Measurements from ENCODE around the gene PRPH. TPM values are rescaled to one million over a fixed set of nuclear protein-coding genes. Genes with fewer than 3 reads are reported as not detected.
"Not testable (repeated sequence)": the region's sequence is repeated elsewhere in the genome, so short reads cannot be mapped to it uniquely, and the experiment has no call there.

PRPH gene
- total and polyA plus RNA-seq, 4 experiments from 2014 or later: 0.39 to 0.87 TPM; not detected in 2

DNA sequence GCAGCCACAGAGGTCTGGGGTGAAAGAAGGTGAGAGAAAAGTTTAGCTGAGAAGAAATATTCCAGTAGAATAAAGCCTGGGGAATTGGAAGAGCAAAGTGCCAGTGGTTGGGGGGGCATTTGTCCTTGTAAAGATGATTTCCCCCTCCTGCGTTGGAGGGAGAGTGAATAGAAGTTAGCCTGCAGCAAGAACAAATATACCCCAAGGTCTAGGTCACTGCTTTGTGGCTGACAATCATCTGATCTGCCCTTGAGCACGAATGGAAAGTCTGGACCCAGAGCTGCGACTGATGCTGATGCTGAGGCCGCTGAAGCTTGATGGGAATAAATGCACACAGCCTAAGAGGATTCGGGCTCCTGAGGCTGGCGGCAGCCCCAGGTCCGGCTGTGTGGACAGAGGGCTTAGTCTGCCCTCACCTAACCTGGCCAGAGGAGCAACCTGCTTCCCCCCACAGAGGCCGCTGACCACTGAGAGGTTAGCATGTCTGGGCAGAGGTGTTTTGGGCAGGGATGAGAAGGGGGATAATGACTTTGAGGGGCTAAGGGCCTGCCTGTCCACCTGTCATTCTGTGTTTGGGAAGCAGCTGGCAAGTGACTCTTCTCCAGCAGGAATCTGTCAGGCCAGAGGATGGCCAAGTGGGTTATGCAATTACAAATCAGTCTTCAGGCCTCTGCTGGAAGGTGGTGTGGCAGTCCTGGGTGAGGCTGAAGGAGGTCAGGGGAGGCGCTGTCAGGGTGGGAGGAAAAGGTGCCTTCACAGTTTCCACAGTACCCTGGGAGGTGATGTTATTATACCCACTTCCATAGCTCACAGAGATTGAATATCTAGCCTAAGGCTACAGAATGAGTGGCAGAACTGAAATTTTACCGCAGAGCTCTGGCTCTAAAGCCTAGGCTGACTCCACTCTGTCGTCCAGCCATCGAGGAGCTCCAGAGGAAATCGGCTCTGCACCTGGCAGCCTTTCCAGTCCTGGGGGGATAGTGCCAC, 18.4 kb upstream of the PRPH start:
- Mint-ChIP-seq H3K4me3 (no peak overlapping the region), H3K27ac (no peak overlapping the region), H3K4me1 (no peaks in the 10 kb centered on the region), H3K36me3 (peaks cover 8 to 18% of the 10 kb centered on the region in 2 donors), H3K27me3 (peaks cover 0 to 3% of the 10 kb centered on the region in 2 donors), H3K9me3 (no peaks in the 10 kb centered on the region)
- DNase-seq: no peak
- H3K4me1 ChIP-seq (ENCODE audit: insufficient read depth, low read length): no peaks in the 10 kb centered on the region
- H3K4me3 ChIP-seq (ENCODE audit: low read length in 2 of 2): no peak overlapping the region
- no peak overlapping the region for H3K27ac ChIP-seq (ENCODE audit: low read depth, low read length)
- peaks cover 17% of the 10 kb centered on the region for H3K36me3 ChIP-seq (ENCODE audit: insufficient read depth, low read length)
- no peaks in the 10 kb centered on the region for H3K9me3 ChIP-seq (ENCODE audit: control insufficient read depth in 1 of 2, low read length in 2 of 2)
- intact Hi-C loops (cut with micrococcal nuclease): no loop called here
- H3K27me3 ChIP-seq (ENCODE audit: insufficient read depth, low read length): no peaks in the 10 kb centered on the region
- CTCF ChIA-PET (ENCODE audit: partially characterized antibody): interaction anchor here (1.0 to 1.3 kb wide), 2 partner anchors 12 to 14 kb away, joined by 3 to 7 read pairs; no protein-coding TSS in a partner anchor
- POLR2A ChIA-PET (ENCODE audit: partially characterized antibody): interaction anchor here (0.5 kb wide), 1 partner anchor 172 kb away, joined by 3 read pairs; no protein-coding TSS in a partner anchor

- POLR2A ChIA-PET (ENCODE audit: partially characterized antibody): interaction anchor here (0.5 kb wide), 1 partner anchor 171 kb away, joined by 3 read pairs; no protein-coding TSS in a partner anchor
- intact Hi-C loops (cut with micrococcal nuclease): no loop called here
- H3K9me3 Mint-ChIP-seq: no peaks in the 10 kb centered on the region
These were observed 17.5 kb upstream of the PRPH start for GRCh38 chr12:49277466-49277865.

GRCh38 chr12:49279706-49280159, 15.2 kb upstream of the PRPH start:
- intact Hi-C loops (cut with micrococcal nuclease): no loop called here
- no peaks in the 10 kb centered on the region for H3K36me3 ChIP-seq (ENCODE audit: insufficient read depth, low read length)
- H3K27ac ChIP-seq (ENCODE audit: low read depth, low read length): no peak overlapping the region
- ChIA-PET POLR2A (ENCODE audit: partially characterized antibody) (no interaction called here), CTCF (ENCODE audit: partially characterized antibody) (interaction anchor here (2.5 kb wide), 1 partner anchor 10 kb away, joined by 10 read pairs; no protein-coding TSS in a partner anchor)
- no peaks in the 10 kb centered on the region for H3K4me1 Mint-ChIP-seq
- H3K9me3 Mint-ChIP-seq: no peaks in the 10 kb centered on the region
- no peak for DNase-seq
- no peaks in the 10 kb centered on the region for H3K36me3 Mint-ChIP-seq
- H3K4me3 Mint-ChIP-seq: no peak overlapping the region
- H3K27me3 Mint-ChIP-seq: peaks cover 5 to 12% of the 10 kb centered on the region in 2 donors
- H3K9me3 ChIP-seq (ENCODE audit: control insufficient read depth in 1 of 2, low read length in 2 of 2): no peaks in the 10 kb centered on the region
- H3K27ac Mint-ChIP-seq: no peak overlapping the region
- no peaks in the 10 kb centered on the region for H3K27me3 ChIP-seq (ENCODE audit: insufficient read depth, low read length)
- no peaks in the 10 kb centered on the region for H3K4me1 ChIP-seq (ENCODE audit: insufficient read depth, low read length)
- H3K4me3 ChIP-seq (ENCODE audit: low read length in 2 of 2): no peak overlapping the region

More at GRCh38 chr12:49277466-49277865, 17.5 kb upstream of the PRPH start:
- no peak for DNase-seq
- H3K4me3 Mint-ChIP-seq: no peak overlapping the region
- H3K27me3 Mint-ChIP-seq: peaks cover 0 to 7% of the 10 kb centered on the region in 2 donors
- no peaks in the 10 kb centered on the region for H3K9me3 ChIP-seq (ENCODE audit: control insufficient read depth in 1 of 2, low read length in 2 of 2)
- no peak overlapping the region for H3K4me3 ChIP-seq (ENCODE audit: low read length in 2 of 2)
- no peak overlapping the region for H3K27ac ChIP-seq (ENCODE audit: low read depth, low read length)
- peaks cover 8 to 12% of the 10 kb centered on the region in 2 donors for H3K36me3 Mint-ChIP-seq
- H3K27ac Mint-ChIP-seq: peak overlapping the region in 1 of 7 donors; percentile 12
- no peaks in the 10 kb centered on the region for H3K4me1 Mint-ChIP-seq
- CTCF ChIA-PET (ENCODE audit: partially characterized antibody): interaction anchor here (1.0 to 1.3 kb wide), 2 partner anchors 11 to 13 kb away, joined by 3 to 7 read pairs; no protein-coding TSS in a partner anchor
- no peaks in the 10 kb centered on the region for H3K4me1 ChIP-seq (ENCODE audit: insufficient read depth, low read length)
- no peaks in the 10 kb centered on the region for H3K27me3 ChIP-seq (ENCODE audit: insufficient read depth, low read length)
- H3K36me3 ChIP-seq (ENCODE audit: insufficient read depth, low read length): peaks cover 12% of the 10 kb centered on the region

DNA sequence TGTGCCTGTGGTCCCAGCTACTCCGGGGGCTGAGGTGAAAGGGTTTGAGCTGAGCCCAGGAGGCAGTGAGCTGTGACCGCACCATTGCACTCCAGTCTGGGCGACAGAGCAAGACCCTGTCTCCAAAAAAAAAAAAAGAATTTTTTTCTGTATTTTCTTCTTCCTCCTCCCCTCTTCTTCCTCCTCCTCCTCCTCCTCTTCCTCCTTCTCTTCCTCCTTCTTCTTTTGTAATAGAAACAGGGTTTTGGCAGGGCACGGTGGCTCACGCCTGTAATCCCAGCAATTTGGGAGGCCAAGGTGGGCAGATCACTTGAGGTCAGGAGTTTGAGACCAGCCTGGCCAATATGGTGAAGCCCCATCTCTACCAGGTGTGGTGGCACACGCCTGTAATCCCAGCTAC, 14.4 kb upstream of the PRPH start:
- CTCF ChIA-PET (ENCODE audit: partially characterized antibody): interaction anchor here (2.5 kb wide), 1 partner anchor 9 kb away, joined by 10 read pairs; no protein-coding TSS in a partner anchor
- H3K27me3 ChIP-seq (ENCODE audit: insufficient read depth, low read length); H3K4me3 Mint-ChIP-seq; POLR2A ChIA-PET (ENCODE audit: partially characterized antibody); H3K27ac Mint-ChIP-seq; H3K4me3 ChIP-seq (ENCODE audit: low read length in 2 of 2); H3K36me3 Mint-ChIP-seq; DNase-seq; H3K4me1 ChIP-seq (ENCODE audit: insufficient read depth, low read length); H3K9me3 ChIP-seq (ENCODE audit: control insufficient read depth in 1 of 2, low read length in 2 of 2); H3K27ac ChIP-seq (ENCODE audit: low read depth, low read length); H3K36me3 ChIP-seq (ENCODE audit: insufficient read depth, low read length); H3K9me3 Mint-ChIP-seq; H3K4me1 Mint-ChIP-seq; intact Hi-C loops (cut with micrococcal nuclease): not testable (repeated sequence)
- peaks cover 6 to 12% of the 10 kb centered on the region in 2 donors for H3K27me3 Mint-ChIP-seq

GRCh38 chr12:49282302-49282701, 12.6 kb upstream of the PRPH start:
- H3K4me1 Mint-ChIP-seq: no peaks in the 10 kb centered on the region
- H3K4me1 ChIP-seq (ENCODE audit: insufficient read depth, low read length): no peaks in the 10 kb centered on the region
- peaks cover 11 to 17% of the 10 kb centered on the region in 2 donors for H3K27me3 Mint-ChIP-seq
- H3K36me3 ChIP-seq (ENCODE audit: insufficient read depth, low read length): no peaks in the 10 kb centered on the region
- H3K9me3 Mint-ChIP-seq: no peaks in the 10 kb centered on the region
- no peaks in the 10 kb centered on the region for H3K9me3 ChIP-seq (ENCODE audit: control insufficient read depth in 1 of 2, low read length in 2 of 2)
- H3K36me3 Mint-ChIP-seq: no peaks in the 10 kb centered on the region
- no peaks in the 10 kb centered on the region for H3K27me3 ChIP-seq (ENCODE audit: insufficient read depth, low read length)
- CTCF ChIA-PET (ENCODE audit: partially characterized antibody): interaction anchor here (0.6 to 1.6 kb wide), 3 partner anchors 22 to 230 kb away, joined by 3 read pairs; no protein-coding TSS in a partner anchor
- H3K4me3 ChIP-seq (ENCODE audit: low read length in 2 of 2): no peak overlapping the region
- no peak overlapping the region for H3K4me3 Mint-ChIP-seq
- no peak for DNase-seq
- H3K27ac Mint-ChIP-seq: no peak overlapping the region
- intact Hi-C loops (cut with micrococcal nuclease): no loop called here
- POLR2A ChIA-PET (ENCODE audit: partially characterized antibody): no interaction called here
- H3K27ac ChIP-seq (ENCODE audit: low read depth, low read length): no peak overlapping the region

DNA sequence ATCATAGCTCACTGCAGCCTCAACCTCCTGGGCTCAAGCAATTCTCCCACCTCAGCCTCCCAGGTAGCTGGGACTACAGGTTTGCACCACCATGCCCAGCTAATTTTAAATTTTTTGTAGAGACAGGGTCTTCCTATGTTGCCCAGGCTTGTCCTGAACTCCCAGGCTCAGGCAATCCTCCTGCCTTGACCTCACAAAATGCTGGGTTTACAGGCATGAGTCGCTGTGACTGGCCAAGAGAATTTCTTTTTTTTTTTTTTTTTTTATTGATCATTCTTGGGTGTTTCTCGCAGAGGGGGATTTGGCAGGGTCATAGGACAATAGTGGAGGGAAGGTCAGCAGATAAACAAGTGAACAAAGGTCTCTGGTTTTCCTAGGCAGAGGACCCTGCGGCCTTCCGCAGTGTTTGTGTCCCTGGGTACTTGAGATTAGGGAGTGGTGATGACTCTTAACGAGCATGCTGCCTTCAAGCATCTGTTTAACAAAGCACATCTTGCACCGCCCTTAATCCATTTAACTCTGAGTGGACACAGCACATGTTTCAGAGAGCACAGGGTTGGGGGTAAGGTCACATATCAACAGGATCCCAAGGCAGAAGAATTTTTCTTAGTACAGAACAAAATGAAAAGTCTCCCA, 12.1 kb upstream of the PRPH start:
- POLR2A ChIA-PET (ENCODE audit: partially characterized antibody); H3K9me3 Mint-ChIP-seq; DNase-seq; intact Hi-C loops (cut with micrococcal nuclease); H3K27ac Mint-ChIP-seq; H3K36me3 Mint-ChIP-seq; H3K9me3 ChIP-seq (ENCODE audit: control insufficient read depth in 1 of 2, low read length in 2 of 2); H3K36me3 ChIP-seq (ENCODE audit: insufficient read depth, low read length); H3K27ac ChIP-seq (ENCODE audit: low read depth, low read length); H3K4me3 Mint-ChIP-seq; H3K4me3 ChIP-seq (ENCODE audit: low read length in 2 of 2); H3K4me1 ChIP-seq (ENCODE audit: insufficient read depth, low read length); H3K27me3 ChIP-seq (ENCODE audit: insufficient read depth, low read length); H3K4me1 Mint-ChIP-seq: not testable (repeated sequence)
- CTCF ChIA-PET (ENCODE audit: partially characterized antibody): interaction anchor here (0.6 to 1.6 kb wide), 3 partner anchors 22 to 230 kb away, joined by 3 read pairs; no protein-coding TSS in a partner anchor
- peaks cover 13 to 19% of the 10 kb centered on the region in 2 donors for H3K27me3 Mint-ChIP-seq

All from CD4-positive, alpha-beta memory T cell (primary cell).